ENCODE results near the gene MBP. TPM values are rescaled to one million over a fixed set of nuclear protein-coding genes. Genes with fewer than 3 reads are reported as not detected.
"Not testable (repeated sequence)": the region's sequence is repeated elsewhere in the genome, so short reads cannot be mapped to it uniquely, and the experiment has no call there.

Gene MBP
- total and polyA plus RNA-seq, 3 experiments from 2014 or later = 59.5 to 196 (median 60.0) TPM

- H3K9me3 Mint-ChIP-seq = no peaks in the 10 kb centered on the region
- CTCF ChIA-PET = interaction anchor here (1.0 to 2.7 kb wide), 5 partner anchors 13 to 473 kb away, joined by 3 to 11 read pairs (median 3); no protein-coding TSS in a partner anchor
Observed at GRCh38 chr18:76995896-76996295, 136.7 kb downstream of the MBP start.

GRCh38 chr18:76994086-76994654 lies 138.4 kb downstream of the MBP start:
- Histone ChIP-seq H3K9me3 (ENCODE audit: low read length) (no peaks in the 10 kb centered on the region), H3K4me3 (ENCODE audit: low read length) (no peak overlapping the region), H3K4me1 (ENCODE audit: insufficient read depth, low read length) (no peaks in the 10 kb centered on the region), H3K27me3 (ENCODE audit: insufficient read depth, low read length, poor library complexity, severe bottlenecking) (no peaks in the 10 kb centered on the region), H3K27ac (ENCODE audit: low read depth, low read length) (no peak overlapping the region), H3K36me3 (ENCODE audit: insufficient read depth, low read length) (no peaks in the 10 kb centered on the region)
- POLR2A ChIA-PET = no interaction called here
- Mint-ChIP-seq H3K27ac (no peak overlapping the region), H3K4me3 (no peak overlapping the region), H3K36me3 (no peaks in the 10 kb centered on the region), H3K4me1 (no peaks in the 10 kb centered on the region), H3K27me3 (peaks cover 0 to 2% of the 10 kb centered on the region in 2 donors), H3K9me3 (no peaks in the 10 kb centered on the region)
- CTCF ChIA-PET = interaction anchor here (1.5 to 1.7 kb wide), 2 partner anchors 10 to 193 kb away, joined by 4 to 8 read pairs; no protein-coding TSS in a partner anchor
- no peak for DNase-seq

More at GRCh38 chr18:76995896-76996295, 136.7 kb downstream of the MBP start:
- H3K9me3 ChIP-seq (ENCODE audit: low read length) = no peaks in the 10 kb centered on the region
- Mint-ChIP-seq H3K36me3 (no peaks in the 10 kb centered on the region), H3K27me3 (peaks cover 0 to 2% of the 10 kb centered on the region in 2 donors), H3K27ac (peak overlapping the region in 1 of 8 donors; percentile 33), H3K4me1 (peaks cover 8% of the 10 kb centered on the region in 3 donors), H3K4me3 (no peak overlapping the region)
- no peak overlapping the region for H3K4me3 ChIP-seq (ENCODE audit: low read length)
- POLR2A ChIA-PET = no interaction called here
- no peaks in the 10 kb centered on the region for H3K27me3 ChIP-seq (ENCODE audit: insufficient read depth, low read length, poor library complexity, severe bottlenecking)
- H3K36me3 ChIP-seq (ENCODE audit: insufficient read depth, low read length) = no peaks in the 10 kb centered on the region
- DNase-seq = no peak
- no peaks in the 10 kb centered on the region for H3K4me1 ChIP-seq (ENCODE audit: insufficient read depth, low read length)
- H3K27ac ChIP-seq (ENCODE audit: low read depth, low read length) = no peak overlapping the region

DNA sequence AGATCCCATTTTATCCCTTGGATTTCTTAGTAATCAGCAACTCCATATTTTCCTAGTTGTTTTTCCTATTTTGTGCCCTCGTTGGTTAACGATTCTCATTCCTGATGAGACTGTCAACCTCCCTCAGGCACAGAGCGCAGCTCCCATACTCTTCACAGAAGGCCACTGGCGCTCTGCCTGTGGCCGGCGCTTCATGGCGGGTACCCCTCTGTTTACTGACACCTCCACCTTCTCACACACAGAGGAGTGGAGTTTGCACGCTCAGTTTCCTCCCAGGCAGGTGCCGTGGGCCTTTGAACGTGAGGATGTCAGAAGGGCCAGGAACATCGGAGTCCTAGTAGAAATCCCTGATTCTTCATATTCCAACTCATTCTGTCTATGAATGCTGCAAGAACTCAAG lies 139.0 kb downstream of the MBP start:
- no peaks in the 10 kb centered on the region for H3K9me3 Mint-ChIP-seq
- Histone ChIP-seq H3K9me3 (ENCODE audit: low read length) (no peaks in the 10 kb centered on the region), H3K4me3 (ENCODE audit: low read length) (no peak overlapping the region), H3K27ac (ENCODE audit: low read depth, low read length) (no peak overlapping the region), H3K4me1 (ENCODE audit: insufficient read depth, low read length) (no peaks in the 10 kb centered on the region), H3K27me3 (ENCODE audit: insufficient read depth, low read length, poor library complexity, severe bottlenecking) (no peaks in the 10 kb centered on the region), H3K36me3 (ENCODE audit: insufficient read depth, low read length) (no peaks in the 10 kb centered on the region)
- H3K4me3 Mint-ChIP-seq = no peak overlapping the region
- H3K27me3 Mint-ChIP-seq = peaks cover 0 to 2% of the 10 kb centered on the region in 2 donors
- ChIA-PET POLR2A (no interaction called here), CTCF (interaction anchor here (1.5 kb wide), 2 partner anchors 192 to 218 kb away, joined by 4 read pairs; no protein-coding TSS in a partner anchor)
- H3K27ac Mint-ChIP-seq = no peak overlapping the region
- no peaks in the 10 kb centered on the region for H3K36me3 Mint-ChIP-seq
- no peak for DNase-seq
- no peaks in the 10 kb centered on the region for H3K4me1 Mint-ChIP-seq

DNA sequence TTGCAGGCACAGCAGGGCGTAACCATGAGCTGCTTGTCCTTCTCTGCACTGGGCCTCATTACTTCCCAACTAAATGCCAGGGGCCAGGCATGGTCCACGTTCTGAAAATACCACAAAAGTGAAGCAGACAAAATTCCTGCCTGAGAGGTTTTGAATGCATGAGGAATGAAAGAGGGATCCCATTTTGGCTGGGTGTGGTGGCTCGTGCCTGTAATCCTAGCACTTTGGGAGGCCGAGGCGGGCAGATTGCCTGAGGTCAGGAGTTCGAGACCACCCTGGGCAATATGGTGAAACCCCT lies 139.5 kb downstream of the MBP start:
- Histone ChIP-seq H3K27me3 (ENCODE audit: insufficient read depth, low read length, poor library complexity, severe bottlenecking) (no peaks in the 10 kb centered on the region), H3K27ac (ENCODE audit: low read depth, low read length) (no peak overlapping the region), H3K9me3 (ENCODE audit: low read length) (no peaks in the 10 kb centered on the region), H3K4me3 (ENCODE audit: low read length) (no peak overlapping the region), H3K4me1 (ENCODE audit: insufficient read depth, low read length) (no peaks in the 10 kb centered on the region), H3K36me3 (ENCODE audit: insufficient read depth, low read length) (no peaks in the 10 kb centered on the region)
- Mint-ChIP-seq H3K36me3 (no peaks in the 10 kb centered on the region), H3K27me3 (peaks cover 0 to 2% of the 10 kb centered on the region in 2 donors), H3K9me3 (no peaks in the 10 kb centered on the region), H3K27ac (peak overlapping the region in 2 of 8 donors; percentile 17 to 42), H3K4me3 (peak overlapping the region in 1 of 7 donors; percentile 36), H3K4me1 (no peaks in the 10 kb centered on the region)
- CTCF ChIA-PET = interaction anchor here (1.5 to 2.5 kb wide), 4 partner anchors 7 to 219 kb away, joined by 4 to 15 read pairs (median 6); no protein-coding TSS in a partner anchor
- DNase-seq = no peak
- POLR2A ChIA-PET = no interaction called here

GRCh38 chr18:76992226-76993084 lies 140.1 kb downstream of the MBP start:
- peaks cover 0 to 2% of the 10 kb centered on the region in 2 donors for H3K27me3 Mint-ChIP-seq
- Histone ChIP-seq H3K27ac (ENCODE audit: low read depth, low read length) (no peak overlapping the region), H3K36me3 (ENCODE audit: insufficient read depth, low read length) (no peaks in the 10 kb centered on the region), H3K4me3 (ENCODE audit: low read length) (no peak overlapping the region), H3K27me3 (ENCODE audit: insufficient read depth, low read length, poor library complexity, severe bottlenecking) (no peaks in the 10 kb centered on the region), H3K9me3 (ENCODE audit: low read length) (no peaks in the 10 kb centered on the region), H3K4me1 (ENCODE audit: insufficient read depth, low read length) (no peaks in the 10 kb centered on the region)
- no peak for DNase-seq
- H3K27ac Mint-ChIP-seq = peak overlapping the region in 2 of 8 donors; percentile 17 to 42
- no peaks in the 10 kb centered on the region for H3K4me1 Mint-ChIP-seq
- POLR2A ChIA-PET = no interaction called here
- H3K4me3 Mint-ChIP-seq = peak overlapping the region in 1 of 7 donors; percentile 36
- CTCF ChIA-PET = interaction anchor here (1.5 to 2.5 kb wide), 3 partner anchors 8 to 219 kb away, joined by 4 to 15 read pairs (median 9); no protein-coding TSS in a partner anchor
- no peaks in the 10 kb centered on the region for H3K36me3 Mint-ChIP-seq
- H3K9me3 Mint-ChIP-seq = no peaks in the 10 kb centered on the region

- Mint-ChIP-seq H3K9me3 (no peaks in the 10 kb centered on the region), H3K27me3 (no peaks in the 10 kb centered on the region), H3K4me1 (no peaks in the 10 kb centered on the region), H3K4me3 (no peak overlapping the region), H3K27ac (no peak overlapping the region), H3K36me3 (no peaks in the 10 kb centered on the region)
- H3K9me3 ChIP-seq (ENCODE audit: low read length) = no peaks in the 10 kb centered on the region
- H3K4me3 ChIP-seq (ENCODE audit: low read length) = no peak overlapping the region
- ChIA-PET CTCF (interaction anchor here (1.6 to 2.5 kb wide), 2 partner anchors 8 to 9 kb away, joined by 9 to 15 read pairs; no protein-coding TSS in a partner anchor), POLR2A (no interaction called here)
- no peaks in the 10 kb centered on the region for H3K27me3 ChIP-seq (ENCODE audit: insufficient read depth, low read length, poor library complexity, severe bottlenecking)
- DNase-seq = no peak
- no peaks in the 10 kb centered on the region for H3K36me3 ChIP-seq (ENCODE audit: insufficient read depth, low read length)
- H3K4me1 ChIP-seq (ENCODE audit: insufficient read depth, low read length) = no peaks in the 10 kb centered on the region
- H3K27ac ChIP-seq (ENCODE audit: low read depth, low read length) = no peak overlapping the region
Observed at GRCh38 chr18:76991021-76991688, 141.4 kb downstream of the MBP start.

- not testable (repeated sequence) for H3K36me3 Mint-ChIP-seq
- peak overlapping the region in 1 of 8 donors; percentile 8 for H3K27ac Mint-ChIP-seq
Observed at GRCh38 chr18:76990343-76991020, 142.1 kb downstream of the MBP start.

More at GRCh38 chr18:76990343-76991020, 142.1 kb downstream of the MBP start:
- H3K4me1 ChIP-seq (ENCODE audit: insufficient read depth, low read length); H3K4me3 Mint-ChIP-seq; H3K36me3 ChIP-seq (ENCODE audit: insufficient read depth, low read length); H3K27me3 Mint-ChIP-seq; H3K27ac ChIP-seq (ENCODE audit: low read depth, low read length); H3K9me3 Mint-ChIP-seq; H3K4me3 ChIP-seq (ENCODE audit: low read length); POLR2A ChIA-PET; H3K4me1 Mint-ChIP-seq; H3K27me3 ChIP-seq (ENCODE audit: insufficient read depth, low read length, poor library complexity, severe bottlenecking); H3K9me3 ChIP-seq (ENCODE audit: low read length); DNase-seq: not testable (repeated sequence)
- CTCF ChIA-PET = interaction anchor here (2.5 kb wide), 1 partner anchor 10 kb away, joined by 15 read pairs; no protein-coding TSS in a partner anchor

Measured in CD8-positive, alpha-beta memory T cell (primary cell).